ENCODE results near the gene FFAR2.

Gene FFAR2

GRCh38 chr19:35414442-35414841 lies 33.6 kb upstream of the FFAR2 start:
- no peaks in the 10 kb centered on the region for H3K79me1 ChIP-seq (ENCODE audit: low read depth, low read length)
- H4K91ac ChIP-seq (ENCODE audit: low read depth, low read length, poor library complexity): no peak overlapping the region
- H3K9me3 ChIP-seq (replicated peaks in 1 of 2; ENCODE audit: control insufficient read depth in 2 of 2, insufficient read depth in 1 of 2, low read depth in 1 of 2, low read length in 2 of 2): no peaks in the 10 kb centered on the region
- no peak overlapping the region for H3K9ac ChIP-seq (ENCODE audit: low read depth, low read length, poor library complexity)
- no peak overlapping the region for H4K8ac ChIP-seq (ENCODE audit: low read depth, low read length)
- no peak overlapping the region for H2AFZ ChIP-seq (ENCODE audit: low read length)
- H3K36me3 ChIP-seq (replicated peaks in 1 of 2; ENCODE audit: control insufficient read depth in 2 of 2, insufficient read depth in 2 of 2, low read length in 2 of 2): no peaks in the 10 kb centered on the region
- no peak for DNase-seq (ENCODE audit: low spot score)
- H2BK5ac ChIP-seq (ENCODE audit: low read length): no peak overlapping the region
- no peak overlapping the region for H2AK5ac ChIP-seq (ENCODE audit: low read depth, low read length)
- H3K4ac ChIP-seq (ENCODE audit: low read length): no peak overlapping the region
- peaks cover 0 to 9% (median 3%) of the 10 kb centered on the region in 3 experiments for H3K27me3 ChIP-seq (ENCODE audit: control insufficient read depth in 3 of 3, insufficient read depth in 3 of 3, low read depth in 1 of 3, low read length in 3 of 3)
- WGBS, 2 donors (ENCODE audit: extremely low coverage in 2 of 2, insufficient read length in 2 of 2, insufficient replicate concordance in 1 of 2): no CpG with 5 or more reads among the region's 3 CpGs
- H2BK15ac ChIP-seq (ENCODE audit: low read length): no peak overlapping the region
- H3K4me1 ChIP-seq (ENCODE audit: control insufficient read depth in 2 of 2, insufficient read depth in 1 of 2, low read depth in 1 of 2, low read length in 2 of 2): no peaks in the 10 kb centered on the region
- no peak overlapping the region for H3K4me3 ChIP-seq (ENCODE audit: low read length in 2 of 2)
- no peak overlapping the region for H3K14ac ChIP-seq (ENCODE audit: low read length)
- H3K18ac ChIP-seq (ENCODE audit: low read length): no peak overlapping the region
- no peak overlapping the region for H3K23ac ChIP-seq (ENCODE audit: low read depth, low read length, poor library complexity)
- no peak overlapping the region for H3K4me2 ChIP-seq (ENCODE audit: insufficient read depth, low read length, poor library complexity, severe bottlenecking)
- H2BK12ac ChIP-seq (ENCODE audit: low read length): no peak overlapping the region
- H2BK120ac ChIP-seq (ENCODE audit: low read depth, low read length): no peak overlapping the region
- no peak overlapping the region for H3K27ac ChIP-seq (replicated peaks; ENCODE audit: low read length)

DNA sequence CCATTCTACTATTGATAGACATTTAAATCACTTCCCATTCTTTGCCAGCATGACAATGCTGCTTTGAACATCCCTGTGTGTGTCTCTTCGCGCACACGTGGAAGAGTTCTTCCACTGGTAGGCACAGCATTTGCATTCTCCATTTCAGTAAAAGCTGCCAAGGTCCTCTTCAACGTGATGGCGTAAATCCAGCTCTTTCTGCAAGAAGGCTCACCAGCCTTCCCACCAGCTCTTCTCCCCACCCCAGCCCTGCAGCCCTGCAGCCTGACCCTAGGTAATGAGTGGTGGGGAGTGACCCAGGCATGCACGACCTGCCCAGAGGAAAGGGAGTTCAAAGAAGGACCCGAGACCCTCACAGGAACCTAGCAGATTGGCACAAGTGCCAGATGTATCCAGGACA lies 31.7 kb upstream of the FFAR2 start:
- Histone ChIP-seq H2BK5ac (ENCODE audit: low read length) (no peak overlapping the region), H2BK120ac (ENCODE audit: low read depth, low read length) (no peak overlapping the region), H3K4ac (ENCODE audit: low read length) (no peak overlapping the region), H3K36me3 (replicated peaks in 1 of 2; ENCODE audit: control insufficient read depth in 2 of 2, insufficient read depth in 2 of 2, low read length in 2 of 2) (no peaks in the 10 kb centered on the region), H3K4me1 (ENCODE audit: control insufficient read depth in 2 of 2, insufficient read depth in 1 of 2, low read depth in 1 of 2, low read length in 2 of 2) (no peaks in the 10 kb centered on the region), H3K23ac (ENCODE audit: low read depth, low read length, poor library complexity) (peak overlapping the region; percentile 28), H3K9ac (ENCODE audit: low read depth, low read length, poor library complexity) (no peak overlapping the region), H3K27me3 (ENCODE audit: control insufficient read depth in 3 of 3, insufficient read depth in 3 of 3, low read depth in 1 of 3, low read length in 3 of 3) (peaks cover 0 to 9% (median 3%) of the 10 kb centered on the region in 3 experiments), H3K79me1 (ENCODE audit: low read depth, low read length) (no peaks in the 10 kb centered on the region), H3K4me2 (ENCODE audit: insufficient read depth, low read length, poor library complexity, severe bottlenecking) (no peak overlapping the region), H2BK12ac (ENCODE audit: low read length) (no peak overlapping the region), H3K18ac (ENCODE audit: low read length) (no peak overlapping the region), H4K8ac (ENCODE audit: low read depth, low read length) (no peak overlapping the region), H2AFZ (ENCODE audit: low read length) (no peak overlapping the region), H2BK15ac (ENCODE audit: low read length) (no peak overlapping the region), H3K14ac (ENCODE audit: low read length) (no peak overlapping the region), H2AK5ac (ENCODE audit: low read depth, low read length) (peak overlapping the region; percentile 38), H3K9me3 (replicated peaks in 1 of 2; ENCODE audit: control insufficient read depth in 2 of 2, insufficient read depth in 1 of 2, low read depth in 1 of 2, low read length in 2 of 2) (no peaks in the 10 kb centered on the region), H4K91ac (ENCODE audit: low read depth, low read length, poor library complexity) (no peak overlapping the region), H3K27ac (replicated peaks; ENCODE audit: low read length) (no peak overlapping the region), H3K4me3 (ENCODE audit: low read length in 2 of 2) (no peak overlapping the region)
- DNase-seq (ENCODE audit: low spot score): no peak
- no CpG with 5 or more reads among the region's 7 CpGs for WGBS, 2 donors (ENCODE audit: extremely low coverage in 2 of 2, insufficient read length in 2 of 2, insufficient replicate concordance in 1 of 2)

DNA sequence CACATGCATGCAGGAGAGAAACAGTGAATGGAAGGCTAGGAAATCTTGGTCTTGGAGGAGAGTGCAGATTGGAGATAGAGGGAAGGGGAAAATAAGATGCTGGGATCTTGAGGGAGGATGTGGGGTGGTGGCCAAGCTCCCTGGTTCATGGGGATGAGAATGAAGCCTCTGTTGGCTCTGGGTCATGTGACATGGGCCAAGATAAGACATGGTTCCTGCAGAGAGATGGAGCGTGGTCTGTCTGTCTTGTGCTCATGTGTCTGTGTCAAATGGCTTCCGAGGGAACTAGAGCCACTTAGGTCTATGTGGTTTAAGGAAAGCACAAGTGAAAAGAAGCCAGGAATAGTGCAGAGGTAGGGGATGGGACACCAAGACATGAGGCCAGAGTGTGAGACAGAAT lies 30.8 kb upstream of the FFAR2 start:
- no peak overlapping the region for H3K4me3 ChIP-seq (ENCODE audit: low read length in 2 of 2)
- no peak overlapping the region for H3K4ac ChIP-seq (ENCODE audit: low read length)
- H2BK120ac ChIP-seq (ENCODE audit: low read depth, low read length): no peak overlapping the region
- no peaks in the 10 kb centered on the region for H3K4me1 ChIP-seq (ENCODE audit: control insufficient read depth in 2 of 2, insufficient read depth in 1 of 2, low read depth in 1 of 2, low read length in 2 of 2)
- no peak overlapping the region for H3K23ac ChIP-seq (ENCODE audit: low read depth, low read length, poor library complexity)
- H3K14ac ChIP-seq (ENCODE audit: low read length): no peak overlapping the region
- no peak overlapping the region for H4K8ac ChIP-seq (ENCODE audit: low read depth, low read length)
- no peak overlapping the region for H2BK12ac ChIP-seq (ENCODE audit: low read length)
- WGBS, 2 donors (ENCODE audit: extremely low coverage in 2 of 2, insufficient read length in 2 of 2, insufficient replicate concordance in 1 of 2): no CpG with 5 or more reads among the region's 2 CpGs
- no peak overlapping the region for H4K91ac ChIP-seq (ENCODE audit: low read depth, low read length, poor library complexity)
- no peak overlapping the region for H3K9ac ChIP-seq (ENCODE audit: low read depth, low read length, poor library complexity)
- H3K18ac ChIP-seq (ENCODE audit: low read length): no peak overlapping the region
- no peak for DNase-seq (ENCODE audit: low spot score)
- no peaks in the 10 kb centered on the region for H3K79me1 ChIP-seq (ENCODE audit: low read depth, low read length)
- H2BK5ac ChIP-seq (ENCODE audit: low read length): no peak overlapping the region
- H3K27ac ChIP-seq (replicated peaks; ENCODE audit: low read length): no peak overlapping the region
- H3K36me3 ChIP-seq (replicated peaks in 1 of 2; ENCODE audit: control insufficient read depth in 2 of 2, insufficient read depth in 2 of 2, low read length in 2 of 2): no peaks in the 10 kb centered on the region
- H3K4me2 ChIP-seq (ENCODE audit: insufficient read depth, low read length, poor library complexity, severe bottlenecking): no peak overlapping the region
- H2AFZ ChIP-seq (ENCODE audit: low read length): no peak overlapping the region
- H2BK15ac ChIP-seq (ENCODE audit: low read length): no peak overlapping the region
- H2AK5ac ChIP-seq (ENCODE audit: low read depth, low read length): no peak overlapping the region
- H3K27me3 ChIP-seq (ENCODE audit: control insufficient read depth in 3 of 3, insufficient read depth in 3 of 3, low read depth in 1 of 3, low read length in 3 of 3): peaks cover 0 to 9% (median 3%) of the 10 kb centered on the region in 3 experiments
- no peaks in the 10 kb centered on the region for H3K9me3 ChIP-seq (replicated peaks in 1 of 2; ENCODE audit: control insufficient read depth in 2 of 2, insufficient read depth in 1 of 2, low read depth in 1 of 2, low read length in 2 of 2)

- H2AFZ ChIP-seq (ENCODE audit: low read length): no peak overlapping the region
- no peak overlapping the region for H3K4me2 ChIP-seq (ENCODE audit: insufficient read depth, low read length, poor library complexity, severe bottlenecking)
- H3K14ac ChIP-seq (ENCODE audit: low read length): no peak overlapping the region
- no peak overlapping the region for H2BK15ac ChIP-seq (ENCODE audit: low read length)
- H3K27ac ChIP-seq (replicated peaks; ENCODE audit: low read length): no peak overlapping the region
- H2BK12ac ChIP-seq (ENCODE audit: low read length): no peak overlapping the region
- no peak overlapping the region for H3K4me3 ChIP-seq (ENCODE audit: low read length in 2 of 2)
- peaks cover 0 to 9% (median 3%) of the 10 kb centered on the region in 3 experiments for H3K27me3 ChIP-seq (ENCODE audit: control insufficient read depth in 3 of 3, insufficient read depth in 3 of 3, low read depth in 1 of 3, low read length in 3 of 3)
- no peak overlapping the region for H3K9ac ChIP-seq (ENCODE audit: low read depth, low read length, poor library complexity)
- WGBS, 2 donors (ENCODE audit: extremely low coverage in 2 of 2, insufficient read length in 2 of 2, insufficient replicate concordance in 1 of 2): no CpG with 5 or more reads among the region's 7 CpGs
- H3K4me1 ChIP-seq (ENCODE audit: control insufficient read depth in 2 of 2, insufficient read depth in 1 of 2, low read depth in 1 of 2, low read length in 2 of 2): no peaks in the 10 kb centered on the region
- no peaks in the 10 kb centered on the region for H3K9me3 ChIP-seq (replicated peaks in 1 of 2; ENCODE audit: control insufficient read depth in 2 of 2, insufficient read depth in 1 of 2, low read depth in 1 of 2, low read length in 2 of 2)
- no peak overlapping the region for H2BK120ac ChIP-seq (ENCODE audit: low read depth, low read length)
- no peak overlapping the region for H3K18ac ChIP-seq (ENCODE audit: low read length)
- H3K4ac ChIP-seq (ENCODE audit: low read length): no peak overlapping the region
- H4K91ac ChIP-seq (ENCODE audit: low read depth, low read length, poor library complexity): no peak overlapping the region
- H3K79me1 ChIP-seq (ENCODE audit: low read depth, low read length): no peaks in the 10 kb centered on the region
- no peak overlapping the region for H4K8ac ChIP-seq (ENCODE audit: low read depth, low read length)
- H3K36me3 ChIP-seq (replicated peaks in 1 of 2; ENCODE audit: control insufficient read depth in 2 of 2, insufficient read depth in 2 of 2, low read length in 2 of 2): no peaks in the 10 kb centered on the region
- no peak overlapping the region for H2BK5ac ChIP-seq (ENCODE audit: low read length)
- no peak for DNase-seq (ENCODE audit: low spot score)
- no peak overlapping the region for H2AK5ac ChIP-seq (ENCODE audit: low read depth, low read length)
- H3K23ac ChIP-seq (ENCODE audit: low read depth, low read length, poor library complexity): no peak overlapping the region
Measured at GRCh38 chr19:35417713-35418534, 30.1 kb upstream of the FFAR2 start.

Data from neuronal stem cell (in vitro differentiated cells).